GM21381 (cell line): ENCODE measurements around the gene KCNIP1.

Experiments used
- ATAC-seq: cut with Tn5 transposase; IDR thresholded peaks from one replicate; pipeline ENCODE4 v1.9.1; 2021; ENCODE audit warnings: mild to moderate bottlenecking, moderate library complexity; ENCODE audit not compliant: unreplicated experiment

Gene KCNIP1

GRCh38 chr5:170482511-170482910 lies 21.3 kb upstream of the KCNIP1 start:
- no peak for ATAC-seq

GRCh38 chr5:170483701-170484458 lies 19.9 kb upstream of the KCNIP1 start:
- ATAC-seq, result no peak

GRCh38 chr5:170484459-170484831 lies 19.4 kb upstream of the KCNIP1 start:
- ATAC-seq, result no peak

DNA sequence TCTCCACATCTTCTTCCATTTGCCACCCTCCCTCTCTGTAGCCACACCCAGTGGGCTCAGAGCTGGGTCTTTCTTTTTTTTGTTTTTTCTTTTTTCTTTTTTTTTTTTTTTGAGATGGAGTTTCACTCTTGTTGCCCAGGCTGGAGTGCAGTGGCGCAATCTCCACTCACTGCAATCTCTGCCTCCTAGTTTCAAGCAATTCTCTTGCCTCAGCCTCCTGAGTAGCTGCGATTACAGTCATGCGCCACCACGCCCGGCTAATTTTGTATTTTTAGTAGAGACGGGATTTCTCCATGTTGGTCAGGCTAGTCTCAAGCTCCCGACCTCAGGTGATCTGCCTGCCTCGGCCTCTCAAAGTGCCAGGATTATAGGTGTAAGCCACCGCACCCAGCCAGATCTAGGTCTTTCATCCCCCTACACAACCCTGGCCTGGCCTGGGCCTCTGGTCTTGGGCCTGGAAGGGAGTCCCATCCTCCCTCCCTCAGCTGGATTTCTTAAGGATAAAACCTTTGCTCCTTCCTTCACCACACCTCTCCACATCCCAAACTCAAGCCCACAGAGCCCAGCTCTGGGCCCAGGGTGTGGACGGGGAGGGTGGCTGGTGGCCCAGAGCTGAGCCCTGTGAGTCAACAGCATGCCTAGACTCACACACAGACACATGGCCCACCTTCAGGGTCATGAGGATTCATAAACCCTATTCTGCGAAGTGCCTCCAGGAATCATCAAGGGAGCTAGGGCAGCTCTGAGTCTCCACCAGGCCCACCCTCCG lies 18.8 kb upstream of the KCNIP1 start:
- no peak for ATAC-seq

- ATAC-seq, result no peak
Observed at GRCh38 chr5:170485616-170485911, 18.3 kb upstream of the KCNIP1 start.

GRCh38 chr5:170486371-170486770 lies 17.4 kb upstream of the KCNIP1 start:
- no peak for ATAC-seq

DNA sequence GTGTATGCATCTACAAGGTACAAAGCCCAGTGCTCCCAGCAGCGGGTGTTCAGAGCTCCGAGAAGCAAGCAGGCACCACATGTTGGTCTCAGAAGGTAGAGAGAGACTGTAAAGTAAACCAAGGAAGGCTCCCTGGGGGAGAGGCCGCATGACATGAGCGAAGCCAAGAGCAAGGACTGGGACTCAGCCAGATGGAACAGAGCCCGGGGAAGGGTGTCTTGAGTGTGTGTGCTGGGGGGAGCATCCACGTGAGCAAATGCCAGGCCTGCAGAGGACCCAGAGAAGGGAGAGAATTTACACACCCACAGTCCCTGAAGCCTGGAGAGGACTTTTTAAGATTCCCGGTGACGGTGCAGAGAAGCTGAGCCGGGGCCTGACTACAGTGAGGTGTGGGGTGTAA lies 15.2 kb upstream of the KCNIP1 start:
- ATAC-seq, result no peak

DNA sequence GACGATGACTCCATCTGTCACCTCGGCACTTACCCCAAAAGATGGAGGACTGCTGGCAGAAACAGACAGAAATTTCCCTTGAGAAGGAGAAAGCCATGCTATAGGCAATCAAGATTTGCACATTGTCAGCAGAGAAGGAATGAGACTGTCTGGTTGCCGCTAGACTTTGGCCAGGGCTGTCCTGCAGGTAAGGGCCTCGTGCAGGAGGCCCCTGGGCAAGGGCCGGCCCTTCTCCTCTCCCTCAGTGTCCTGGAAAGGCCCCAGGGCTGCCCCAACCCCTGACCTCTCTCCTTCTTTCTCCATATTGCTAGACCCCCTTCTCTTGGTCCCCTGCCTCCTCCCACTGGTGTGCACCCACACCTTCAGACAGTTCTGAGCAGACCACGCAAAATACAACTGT lies 14.6 kb upstream of the KCNIP1 start:
- ATAC-seq, result no peak

GRCh38 chr5:170490381-170490780 lies 13.4 kb upstream of the KCNIP1 start:
- no peak for ATAC-seq

DNA sequence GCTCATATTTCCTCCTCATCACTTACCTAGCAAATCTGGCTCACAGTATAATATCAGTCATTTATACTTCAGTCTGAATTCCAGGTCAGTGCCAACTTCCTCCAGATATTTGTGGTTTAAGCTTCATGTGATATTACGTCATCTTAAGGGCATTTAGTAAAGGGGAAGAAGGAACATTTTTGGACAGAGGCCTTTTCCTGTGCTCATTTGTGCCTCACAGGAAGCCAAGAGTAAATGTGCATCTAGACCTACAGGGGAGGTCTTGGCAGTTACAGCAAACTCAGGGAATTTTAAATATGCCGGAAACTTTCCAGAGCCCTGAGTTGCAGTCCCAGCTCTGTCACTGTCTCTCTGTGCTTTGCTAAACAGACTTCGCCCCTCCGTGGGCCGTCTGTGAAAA lies 12.3 kb upstream of the KCNIP1 start:
- ATAC-seq, result no peak

DNA sequence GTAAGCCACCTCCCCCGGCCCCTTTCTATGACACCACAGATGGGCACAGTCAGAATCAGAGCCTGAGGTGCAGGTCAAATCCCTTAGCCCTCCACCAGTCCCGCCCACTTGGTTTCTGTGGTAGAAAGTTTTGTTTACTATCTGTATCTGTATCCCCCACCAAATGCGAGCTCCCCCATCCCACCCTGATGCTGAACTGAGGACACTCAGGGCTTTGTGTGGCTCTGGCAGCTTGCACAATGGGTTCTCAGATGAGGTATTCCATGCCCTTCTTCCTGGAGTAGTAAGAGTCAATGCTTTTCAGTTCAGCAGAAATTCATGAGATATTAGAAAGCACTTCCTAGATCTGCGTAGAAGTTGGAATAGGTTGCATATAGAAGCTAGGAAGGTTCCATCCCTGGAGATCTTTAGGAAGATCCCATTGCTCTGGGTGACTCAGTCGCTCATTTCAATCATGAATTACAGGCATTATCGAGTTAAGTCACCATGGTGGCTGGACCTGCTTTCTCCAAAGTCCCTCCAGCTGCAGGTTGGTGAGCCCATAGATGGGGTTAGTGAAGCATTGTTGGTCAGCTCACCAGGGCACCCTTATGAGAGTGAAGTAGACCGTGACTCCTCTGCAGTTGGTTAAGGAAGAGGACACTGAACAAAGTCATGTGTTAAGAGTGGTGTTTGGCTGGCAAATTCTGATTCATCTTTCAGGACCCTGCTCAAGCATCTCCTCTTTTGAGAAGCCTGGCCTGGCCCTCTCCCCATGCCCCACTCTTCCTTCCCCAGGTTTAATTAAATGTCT lies 10.6 kb upstream of the KCNIP1 start:
- ATAC-seq, result no peak

DNA sequence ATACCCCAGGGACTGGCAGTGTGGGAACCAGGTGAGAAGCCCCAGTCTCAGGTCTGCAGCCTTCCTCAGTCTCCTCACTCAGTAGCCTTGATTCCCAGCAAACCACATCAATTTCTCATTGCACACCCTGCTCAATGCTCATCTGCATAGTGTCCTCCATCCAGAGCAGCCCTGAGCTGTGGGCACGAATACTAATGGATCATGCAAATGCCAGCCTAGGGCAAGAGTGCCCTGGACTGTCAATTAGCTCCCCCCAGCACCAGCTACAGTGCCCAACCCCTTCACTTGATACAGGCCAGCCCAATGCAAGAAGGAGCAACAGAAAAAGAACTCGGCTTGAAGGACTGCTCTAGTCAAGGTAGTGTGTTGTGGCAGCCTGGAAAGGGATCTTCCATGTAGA lies 9.8 kb upstream of the KCNIP1 start:
- ATAC-seq, result no peak

- ATAC-seq, result no peak
Observed at GRCh38 chr5:170495825-170496661, 7.8 kb upstream of the KCNIP1 start.

DNA sequence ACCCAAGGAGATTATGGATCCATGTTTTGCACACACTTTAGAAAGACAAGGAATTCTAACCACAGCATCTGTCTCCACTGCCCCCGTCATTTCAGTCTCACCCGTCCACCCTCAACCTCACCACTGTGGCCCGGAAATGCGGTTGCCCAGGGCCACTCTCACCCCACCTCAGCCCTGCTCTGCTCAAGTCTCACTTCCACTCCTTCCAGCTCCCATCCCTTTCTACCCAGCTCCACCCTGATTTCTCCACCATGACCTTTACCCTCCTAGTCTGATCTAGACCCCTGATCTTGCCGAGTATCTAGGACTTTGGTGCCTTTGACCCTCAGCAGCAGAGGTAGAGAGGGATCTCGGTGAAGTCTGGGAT lies 7.2 kb upstream of the KCNIP1 start:
- ATAC-seq, result no peak

DNA sequence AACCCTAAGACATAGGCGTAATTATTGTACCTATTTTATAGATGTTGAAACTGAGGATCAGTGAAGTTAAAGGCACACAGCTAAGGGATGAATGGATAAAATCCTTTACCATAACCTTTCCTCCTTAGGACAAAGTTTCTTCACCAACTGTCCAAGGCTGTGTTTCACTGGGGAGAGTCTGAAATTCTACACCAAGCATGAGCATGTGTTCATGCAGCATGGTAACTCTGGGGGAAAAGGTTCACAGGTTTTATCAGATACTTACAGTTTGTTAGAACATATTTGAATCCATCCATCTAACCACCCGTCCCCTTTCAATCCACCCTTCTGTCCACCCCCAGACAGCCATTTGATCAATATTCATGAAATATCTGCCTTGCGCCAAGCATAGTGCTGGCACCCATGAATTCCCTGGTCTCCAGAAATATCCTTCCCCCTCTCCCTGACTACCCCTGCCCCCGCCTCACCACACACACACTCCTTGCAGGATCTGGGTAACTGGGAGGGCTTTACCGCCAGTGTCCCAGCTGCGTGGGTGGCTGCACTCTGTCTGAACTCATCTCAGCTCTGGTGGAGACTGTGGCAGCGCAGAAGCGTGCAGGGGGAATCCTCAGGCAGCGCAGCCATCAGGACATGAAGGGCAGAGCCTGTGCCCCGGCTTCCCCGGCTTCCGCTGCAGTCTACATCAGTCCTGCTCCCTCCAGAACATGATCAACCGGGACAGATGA lies 6.3 kb upstream of the KCNIP1 start:
- no peak for ATAC-seq

DNA sequence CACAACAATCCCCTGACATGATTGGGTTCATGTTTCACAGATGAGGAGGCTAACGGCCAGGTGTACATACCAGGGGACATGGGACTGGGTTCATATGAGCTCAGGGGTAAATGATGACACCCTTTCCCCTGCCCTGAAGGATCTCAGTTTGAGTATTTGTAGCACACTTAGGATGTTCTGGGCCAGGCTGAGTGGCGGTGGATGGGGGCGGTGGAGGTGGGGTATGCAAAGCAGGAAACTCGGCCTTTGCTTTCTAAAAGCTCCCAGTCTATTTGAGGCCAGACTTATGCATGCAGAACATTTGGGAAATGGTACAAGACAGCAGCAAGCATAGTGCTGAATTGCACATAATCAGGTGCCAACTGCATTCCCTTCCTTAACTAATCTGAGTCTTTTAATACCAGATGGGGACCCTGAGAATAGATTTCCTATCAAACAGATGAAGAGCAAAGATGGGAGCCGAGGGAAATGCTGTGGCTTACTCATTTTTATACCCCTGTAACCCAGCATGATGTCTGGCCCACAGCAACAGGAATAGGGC lies 4.9 kb upstream of the KCNIP1 start:
- no peak for ATAC-seq

- ATAC-seq, result no peak
Observed at GRCh38 chr5:170499621-170500020, 4.2 kb upstream of the KCNIP1 start.

DNA sequence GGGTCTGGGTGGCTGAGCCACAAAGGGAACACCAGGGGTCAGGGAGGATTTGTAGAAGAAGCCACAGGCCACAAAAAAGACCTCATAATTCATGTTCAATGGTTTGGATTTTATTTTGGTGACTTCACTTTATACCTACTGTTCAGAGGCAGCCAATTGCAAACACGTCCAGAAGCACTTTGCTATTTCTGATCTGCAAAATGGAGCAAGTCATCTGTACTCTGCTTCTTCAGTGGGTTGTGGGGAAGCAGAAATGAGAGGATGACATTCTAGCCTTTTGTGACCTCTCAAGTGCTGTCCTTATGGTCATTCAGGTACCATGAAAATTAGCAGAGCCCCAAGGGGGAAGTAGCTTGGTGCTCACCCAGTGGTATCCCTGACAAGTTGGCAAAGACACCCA lies 2.5 kb upstream of the KCNIP1 start:
- no peak for ATAC-seq

DNA sequence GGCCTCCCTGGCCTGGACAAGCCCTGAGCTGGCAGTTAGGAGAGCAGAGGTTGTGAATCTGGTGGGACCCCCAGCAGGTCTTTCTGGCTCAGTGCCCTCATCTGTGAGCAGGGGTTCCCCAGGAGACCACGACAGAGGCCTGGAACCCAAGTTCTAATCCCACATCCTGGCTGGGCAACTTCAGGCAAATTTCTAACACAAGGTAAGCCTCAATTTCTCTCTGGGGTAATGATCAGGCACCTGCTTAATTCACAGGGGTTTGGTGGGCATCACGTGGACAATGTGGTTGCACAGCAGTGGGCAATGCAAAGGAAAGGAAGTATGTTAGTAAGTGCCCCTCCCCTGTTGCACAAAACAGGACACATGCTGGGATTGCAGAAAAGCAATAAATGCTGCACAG lies 1.9 kb upstream of the KCNIP1 start:
- ATAC-seq, result no peak

- no peak for ATAC-seq
Observed at GRCh38 chr5:170504616-170505266, 921 bp downstream of the KCNIP1 start.
